H9 (cell line): ENCODE data around the gene ZBTB8A. TPM values are rescaled to one million over a fixed set of nuclear protein-coding genes. Genes with fewer than 3 reads are reported as not detected.

Experiments
- DNase-seq: peaks from one replicate; pipeline ENCODE4 v3.0.0-alpha.2; 2017
- H2AFZ ChIP-seq: one replicate; pipeline ENCODE4 v1.6.1; 2013; ENCODE audit warnings: mild to moderate bottlenecking, low read length, control low read depth, moderate library complexity
- H2AK5ac ChIP-seq: 2 replicates; pipeline ENCODE4 v1.6.1; 2013; ENCODE audit warnings: low read length, control low read depth, mixed read lengths; ENCODE audit not compliant: insufficient read length
- H2BK120ac ChIP-seq: one replicate; pipeline ENCODE4 v1.6.1; 2013; ENCODE audit warnings: low read depth, mild to moderate bottlenecking, low read length, control low read depth, inconsistent platforms; ENCODE audit not compliant: poor library complexity, severe bottlenecking
- H2BK12ac ChIP-seq: 2 replicates; pipeline ENCODE4 v1.6.1; 2013; ENCODE audit warnings: low read length, control low read depth, mixed read lengths, low read depth; ENCODE audit not compliant: insufficient read length
- H2BK15ac ChIP-seq: 2 replicates; pipeline ENCODE4 v1.6.1; 2013; ENCODE audit warnings: low read depth, low read length, control low read depth
- H2BK20ac ChIP-seq: one replicate; pipeline ENCODE4 v1.6.1; 2013; ENCODE audit warnings: low read depth, mild to moderate bottlenecking, low read length, control low read depth, inconsistent platforms; ENCODE audit not compliant: poor library complexity, severe bottlenecking
- H2BK5ac ChIP-seq: 2 replicates; pipeline ENCODE4 v1.6.1; 2013; ENCODE audit warnings: low read length, control low read depth, mixed read lengths; ENCODE audit not compliant: insufficient read length
- H3K14ac ChIP-seq: 2 replicates; pipeline ENCODE4 v1.6.1; 2013; ENCODE audit warnings: low read length, control low read depth; ENCODE audit not compliant: insufficient read depth
- H3K18ac ChIP-seq: 2 replicates; pipeline ENCODE4 v1.6.1; 2013; ENCODE audit warnings: low read depth, mild to moderate bottlenecking, mixed read lengths, low read length, control low read depth; ENCODE audit not compliant: insufficient read length
- H3K23ac ChIP-seq: 2 replicates; pipeline ENCODE4 v1.6.1; 2013; ENCODE audit warnings: low read length, control low read depth, mixed read lengths, low read depth; ENCODE audit not compliant: insufficient read length
- H3K23me2 ChIP-seq: 2 replicates; pipeline ENCODE4 v1.6.1; 2013; ENCODE audit warnings: low read depth, mild to moderate bottlenecking, mixed read lengths, low read length, control low read depth; ENCODE audit not compliant: insufficient read length, poor library complexity, severe bottlenecking
- H3K27ac ChIP-seq: 2 replicates; pipeline ENCODE4 v1.5.1; 2013; ENCODE audit warnings: low read length, control low read depth, mixed read lengths, low read depth; ENCODE audit not compliant: insufficient read length
- H3K27me3 ChIP-seq: 2 replicates; pipeline ENCODE4 v1.6.1; 2013; ENCODE audit warnings: low read length, control low read depth, inconsistent platforms; ENCODE audit not compliant: insufficient read depth
- H3K4ac ChIP-seq: 2 replicates; pipeline ENCODE4 v1.6.1; 2013; ENCODE audit warnings: low read depth, mild to moderate bottlenecking, control low read depth, inconsistent platforms, low read length, moderate library complexity
- H3K4me1 ChIP-seq: 2 replicates; pipeline ENCODE4 v1.6.1; 2013; ENCODE audit warnings: low read length, control low read depth, inconsistent platforms; ENCODE audit not compliant: insufficient read depth
- H3K4me2 ChIP-seq: 2 replicates; pipeline ENCODE4 v1.6.1; 2013; ENCODE audit warnings: low read length, control low read depth, mixed read lengths; ENCODE audit not compliant: insufficient read length, insufficient read depth
- H3K56ac ChIP-seq: 2 replicates; pipeline ENCODE4 v1.6.1; 2013; ENCODE audit warnings: low read depth, mild to moderate bottlenecking, mixed read lengths, low read length, control low read depth; ENCODE audit not compliant: insufficient read length
- H3K79me1 ChIP-seq: 2 replicates; pipeline ENCODE4 v1.6.1; 2013; ENCODE audit warnings: low read depth, mild to moderate bottlenecking, moderate library complexity, low read length, control low read depth, inconsistent platforms; ENCODE audit not compliant: insufficient read depth, poor library complexity, severe bottlenecking
- H3K79me2 ChIP-seq: 2 replicates; pipeline ENCODE4 v1.6.1; 2013; ENCODE audit warnings: low read length, control low read depth, inconsistent platforms; ENCODE audit not compliant: insufficient read depth
- H3K9ac ChIP-seq: 2 replicates; pipeline ENCODE4 v1.6.1; 2013; ENCODE audit warnings: low read length, control low read depth, mixed read lengths; ENCODE audit not compliant: insufficient read length; ENCODE audit errors: extremely low read depth
- H3K9me3 ChIP-seq: one replicate; pipeline ENCODE4 v1.6.1; 2013; ENCODE audit warnings: low read depth, low read length, inconsistent platforms; ENCODE audit not compliant: control insufficient read depth
- H3T11ph ChIP-seq: one replicate; pipeline ENCODE4 v1.6.1; 2013; ENCODE audit warnings: mild to moderate bottlenecking, low read length, control low read depth, inconsistent platforms
- H4K20me1 ChIP-seq: one replicate; pipeline ENCODE4 v1.6.1; 2013; ENCODE audit not compliant: control insufficient read depth, insufficient read length, insufficient read depth
- H4K5ac ChIP-seq: 2 replicates; pipeline ENCODE4 v1.6.1; 2013; ENCODE audit warnings: low read depth, mild to moderate bottlenecking, mixed read lengths, low read length, control low read depth; ENCODE audit not compliant: insufficient read length
- H4K8ac ChIP-seq: replicated peaks from 2 replicates; pipeline ENCODE4 v1.6.1; 2013; ENCODE audit warnings: low read length, control low read depth, mixed read lengths, low read depth; ENCODE audit not compliant: insufficient read length
- H4K91ac ChIP-seq: 2 replicates; pipeline ENCODE4 v1.6.1; 2013; ENCODE audit warnings: low read depth, mild to moderate bottlenecking, moderate library complexity, mixed read lengths, low read length, control low read depth; ENCODE audit not compliant: insufficient read length
- H3K27ac Mint-ChIP-seq, 3 experiments: 2 replicates in 2 of 3; 3 replicates in 1 of 3; pipeline ENCODE4 v1.8.0; 2020 to 2021; ENCODE audit warnings: mixed read lengths in 3 of 3, mild to moderate bottlenecking in 1 of 3, moderate library complexity in 1 of 3
- H3K27me3 Mint-ChIP-seq: 2 replicates; pipeline ENCODE4 v1.8.0; 2021; ENCODE audit warnings: low read depth, mild to moderate bottlenecking, moderate library complexity, mixed read lengths
- H3K36me3 Mint-ChIP-seq, 3 experiments: 2 replicates in 2 of 3; 3 replicates in 1 of 3; pipeline ENCODE4 v1.8.0; 2020 to 2021; ENCODE audit warnings: low read depth in 3 of 3, mixed read lengths in 3 of 3; ENCODE audit not compliant: insufficient read depth in 1 of 3
- H3K4me1 Mint-ChIP-seq, 2 experiments: 2 replicates each; pipeline ENCODE4 v1.8.0; 2020; ENCODE audit warnings: mixed read lengths in 2 of 2
- H3K4me3 Mint-ChIP-seq, 2 experiments: 2 replicates in 1 of 2; 3 replicates in 1 of 2; pipeline ENCODE4 v1.8.0; 2020 to 2021; ENCODE audit warnings: mild to moderate bottlenecking in 2 of 2, mixed read lengths in 2 of 2, moderate library complexity in 1 of 2
- H3K9me3 Mint-ChIP-seq, 2 experiments: 2 replicates in 1 of 2; 3 replicates in 1 of 2; pipeline ENCODE4 v1.8.0; 2020; ENCODE audit warnings: mild to moderate bottlenecking in 2 of 2, mixed read lengths in 2 of 2, moderate library complexity in 1 of 2
- WGBS: extraction: QIAGEN DNeasy Blood & Tissue Kit; methylation state at CpG from one replicate; pipeline ENCODE4 v1.1.7; 2013; ENCODE audit warnings: missing lambda C conversion rate, low lambda C conversion rate, mixed read lengths; ENCODE audit not compliant: insufficient read length; ENCODE audit errors: extremely low coverage; 5-methylcytosine and 5-hydroxymethylcytosine counted together
- total RNA-seq: library from RNA; stranded (reverse); gene quantifications from 2 replicates; pipeline ENCODE4 v1.2.1, GENCODE V29; 2021
- TF ChIP-seq, protein P1 (sequence below): fragments of 200-600 bp; sonication (generic); conservative IDR thresholded peaks from 3 replicates; pipeline ENCODE4 v1.8.0; 2021; ENCODE audit warnings: antibody characterized with exemption, mild to moderate bottlenecking

ZBTB8A gene
- total RNA-seq, 1 experiment from 2014 or later = 11.3 TPM

DNA sequence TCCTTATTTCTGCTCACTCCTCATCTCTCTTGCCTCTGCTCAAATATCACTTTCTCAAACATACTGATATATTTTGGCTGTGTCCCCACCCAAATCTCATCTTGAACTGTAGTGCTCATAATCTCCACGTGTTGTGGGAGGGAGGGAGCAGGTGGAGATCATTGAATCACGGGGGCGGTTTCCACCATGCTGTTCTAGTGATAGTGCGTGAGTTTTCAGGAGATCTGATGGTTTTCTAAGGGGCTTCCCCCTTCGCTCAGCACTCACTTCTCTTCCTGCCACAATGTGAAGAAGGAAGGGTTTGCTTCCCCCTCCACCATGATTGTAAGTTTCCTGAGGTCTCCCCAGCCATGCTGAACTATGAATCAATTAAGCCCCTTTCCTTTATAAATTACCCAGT is 84.5 kb downstream of the ZBTB8A start:
- H3K4me1 Mint-ChIP-seq = no peaks in the 10 kb centered on the region
- H3K36me3 Mint-ChIP-seq = peaks cover 11 to 47% (median 33%) of the 10 kb centered on the region in 3 experiments; a peak in 6 of 7 replicates
- Histone ChIP-seq H2BK12ac (no peak overlapping the region), H3K4me2 (no peak overlapping the region), H4K8ac (no peak overlapping the region), H4K5ac (no peak overlapping the region), H3K23ac (no peak overlapping the region), H2BK120ac (no peak overlapping the region), H3T11ph (no peak overlapping the region), H3K9ac (no peak overlapping the region), H2BK5ac (no peak overlapping the region), H3K27ac (no peak overlapping the region), H3K56ac (no peak overlapping the region), H3K23me2 (no peaks in the 10 kb centered on the region), H3K27me3 (no peaks in the 10 kb centered on the region), H3K18ac (no peak overlapping the region), H4K91ac (no peak overlapping the region), H3K79me2 (no peaks in the 10 kb centered on the region), H2AFZ (no peak overlapping the region), H2AK5ac (no peak overlapping the region), H2BK15ac (no peak overlapping the region), H3K4ac (no peak overlapping the region), H3K79me1 (no peaks in the 10 kb centered on the region), H3K9me3 (no peaks in the 10 kb centered on the region), H2BK20ac (no peak overlapping the region), H3K14ac (no peak overlapping the region), H3K4me1 (no peaks in the 10 kb centered on the region), H4K20me1 (no peaks in the 10 kb centered on the region)
- no peak overlapping the region for H3K4me3 Mint-ChIP-seq
- TF ChIP-seq, protein P1, sequence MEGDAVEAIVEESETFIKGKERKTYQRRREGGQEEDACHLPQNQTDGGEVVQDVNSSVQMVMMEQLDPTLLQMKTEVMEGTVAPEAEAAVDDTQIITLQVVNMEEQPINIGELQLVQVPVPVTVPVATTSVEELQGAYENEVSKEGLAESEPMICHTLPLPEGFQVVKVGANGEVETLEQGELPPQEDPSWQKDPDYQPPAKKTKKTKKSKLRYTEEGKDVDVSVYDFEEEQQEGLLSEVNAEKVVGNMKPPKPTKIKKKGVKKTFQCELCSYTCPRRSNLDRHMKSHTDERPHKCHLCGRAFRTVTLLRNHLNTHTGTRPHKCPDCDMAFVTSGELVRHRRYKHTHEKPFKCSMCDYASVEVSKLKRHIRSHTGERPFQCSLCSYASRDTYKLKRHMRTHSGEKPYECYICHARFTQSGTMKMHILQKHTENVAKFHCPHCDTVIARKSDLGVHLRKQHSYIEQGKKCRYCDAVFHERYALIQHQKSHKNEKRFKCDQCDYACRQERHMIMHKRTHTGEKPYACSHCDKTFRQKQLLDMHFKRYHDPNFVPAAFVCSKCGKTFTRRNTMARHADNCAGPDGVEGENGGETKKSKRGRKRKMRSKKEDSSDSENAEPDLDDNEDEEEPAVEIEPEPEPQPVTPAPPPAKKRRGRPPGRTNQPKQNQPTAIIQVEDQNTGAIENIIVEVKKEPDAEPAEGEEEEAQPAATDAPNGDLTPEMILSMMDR = no peak
- no peaks in the 10 kb centered on the region for H3K9me3 Mint-ChIP-seq
- no peak overlapping the region; a peak in 3 of 7 replicates for H3K27ac Mint-ChIP-seq
- WGBS = no CpG with 5 or more reads among the region's 5 CpGs
- no peak for DNase-seq
- H3K27me3 Mint-ChIP-seq = no peaks in the 10 kb centered on the region
